CD4-positive, alpha-beta memory T cell (primary cell): Measurements from ENCODE around the gene C6orf89. TPM values are rescaled to one million over a fixed set of nuclear protein-coding genes. Genes with fewer than 3 reads are reported as not detected.
"Not testable (repeated sequence)": the region's sequence is repeated elsewhere in the genome, so short reads cannot be mapped to it uniquely, and the experiment has no call there.

Experiments used
- CTCF ChIA-PET: fragments of 350-600 bp; sonication (Branson Sonifier 250); formaldehyde crosslinking; loops from one replicate; lab custom pipeline; 2021; ENCODE audit warnings: inconsistent platforms; ENCODE audit not compliant: partially characterized antibody; lab: Charles Lee
- POLR2A ChIA-PET: fragments of 350-600 bp; sonication (Branson Sonifier 250); formaldehyde crosslinking; loops from one replicate; lab custom pipeline; 2021; ENCODE audit not compliant: partially characterized antibody; lab: Charles Lee
- DNase-seq, 5 donors: peaks; one replicate each; pipeline versions ENCODE4 v3.0.0 to v3.0.0-alpha.2; 2020 to 2022; ENCODE audit warnings: mixed read lengths in 1 of 5
- H3K27ac ChIP-seq: one replicate; pipeline ENCODE4 v1.7.0; 2013; ENCODE audit warnings: low read depth, low read length
- H3K27me3 ChIP-seq: 2 replicates; pipeline ENCODE4 v1.7.0; 2013; ENCODE audit warnings: mild to moderate bottlenecking, low read length, moderate library complexity; ENCODE audit not compliant: insufficient read depth
- H3K36me3 ChIP-seq: 2 replicates; pipeline ENCODE4 v1.7.0; 2013; ENCODE audit warnings: mild to moderate bottlenecking, low read length, moderate library complexity; ENCODE audit not compliant: insufficient read depth
- H3K4me1 ChIP-seq: 2 replicates; pipeline ENCODE4 v1.7.0; 2013; ENCODE audit warnings: mild to moderate bottlenecking, low read length, moderate library complexity; ENCODE audit not compliant: insufficient read depth
- H3K4me3 ChIP-seq, 2 donors: one replicate each; pipeline ENCODE4 v1.7.0; 2013; ENCODE audit warnings: low read length in 2 of 2, mild to moderate bottlenecking in 1 of 2
- H3K9me3 ChIP-seq, 2 donors: one replicate each; pipeline ENCODE4 v1.7.0; 2013; ENCODE audit warnings: low read length in 2 of 2, control low read depth in 1 of 2; ENCODE audit not compliant: control insufficient read depth in 1 of 2
- H3K27ac Mint-ChIP-seq, 7 donors: one replicate each; pipeline ENCODE4 v1.8.0; 2020 to 2021; ENCODE audit warnings: mixed read lengths in 7 of 7, mild to moderate bottlenecking in 6 of 7, inconsistent platforms in 3 of 7, moderate library complexity in 3 of 7
- H3K27me3 Mint-ChIP-seq, 2 donors: one replicate each; pipeline ENCODE4 v1.8.0; 2020 to 2021; ENCODE audit warnings: mixed read lengths in 2 of 2
- H3K36me3 Mint-ChIP-seq, 2 donors: one replicate each; pipeline ENCODE4 v1.8.0; 2020 to 2021; ENCODE audit warnings: mixed read lengths in 2 of 2, inconsistent platforms in 1 of 2, mild to moderate bottlenecking in 1 of 2
- H3K4me1 Mint-ChIP-seq, 4 donors: one replicate each; pipeline ENCODE4 v1.8.0; 2020 to 2021; ENCODE audit warnings: mixed read lengths in 4 of 4, mild to moderate bottlenecking in 1 of 4
- H3K4me3 Mint-ChIP-seq, 8 donors: one replicate each; pipeline ENCODE4 v1.8.0; 2020 to 2021; ENCODE audit warnings: mixed read lengths in 8 of 8, mild to moderate bottlenecking in 7 of 8, moderate library complexity in 6 of 8, inconsistent platforms in 3 of 8
- H3K9me3 Mint-ChIP-seq, 8 donors: one replicate each; pipeline ENCODE4 v1.8.0; 2020 to 2021; ENCODE audit warnings: mixed read lengths in 8 of 8, mild to moderate bottlenecking in 5 of 8, inconsistent platforms in 3 of 8, moderate library complexity in 1 of 8
- intact Hi-C: fragments of 100-400 bp; cut with micrococcal nuclease; formaldehyde crosslinking; loops from one replicate; pipeline ENCODE4 v1.15.1; 2023
- polyA plus RNA-seq, 2 donors: library from polyadenylated mRNA; unstranded; fragments of 300-500 nt; fragmentation: Illumina TruSeq; gene quantifications; one replicate each; pipeline ENCODE4 v1.2.3, GENCODE V29; 2021
- total RNA-seq, 2 experiments: library from RNA; stranded (reverse); gene quantifications; one replicate each; pipeline ENCODE4 v1.2.3, GENCODE V29; 2021

C6orf89 gene
- total and polyA plus RNA-seq, 4 experiments from 2014 or later, result 35.4 to 56.0 (median 52.9) TPM

DNA sequence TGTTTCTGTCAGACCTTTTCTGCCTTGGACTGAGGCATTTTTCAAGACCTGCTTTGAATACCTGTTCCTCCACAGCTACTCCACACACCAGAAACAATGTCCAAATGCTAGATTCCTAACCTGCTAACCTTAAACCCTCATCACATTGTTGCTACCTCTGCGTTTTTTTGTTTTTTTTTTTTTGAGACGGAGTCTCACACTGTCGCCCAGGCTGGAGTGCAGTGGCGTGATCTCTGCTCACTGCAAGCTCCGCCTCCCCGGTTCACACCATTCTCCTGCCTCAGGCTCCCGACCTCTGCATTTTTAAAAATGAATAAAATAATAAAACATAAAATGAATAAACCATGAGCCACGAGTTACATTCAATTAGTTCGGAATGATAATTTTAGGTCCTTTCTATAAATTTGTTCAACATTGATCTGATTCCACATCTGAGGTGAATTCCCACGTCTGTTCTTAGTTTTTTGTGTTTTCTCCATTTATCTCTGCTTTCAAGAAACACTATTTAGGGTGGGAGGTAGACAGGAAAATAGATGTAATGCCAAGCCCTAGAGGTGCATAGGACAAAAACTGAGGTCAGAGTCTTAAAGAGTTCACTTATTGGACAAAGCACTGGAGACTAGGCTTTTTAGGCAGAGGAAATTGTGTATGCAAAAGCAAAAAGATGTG is 1.3 kb downstream of the C6orf89 start:
- Mint-ChIP-seq H3K4me3 (peak overlapping the region; percentile 82 to 93 (median 90)), H3K36me3 (peaks cover 0 to 8% of the 10 kb centered on the region in 2 donors), H3K27me3 (no peaks in the 10 kb centered on the region), H3K9me3 (no peaks in the 10 kb centered on the region), H3K27ac (peak overlapping the region; percentile 22 to 96 (median 94)), H3K4me1 (peaks cover 26 to 51% (median 41%) of the 10 kb centered on the region in 4 donors)
- no peaks in the 10 kb centered on the region for H3K27me3 ChIP-seq
- no peak for DNase-seq
- intact Hi-C loops, result no loop called here
- peak overlapping the region in 1 of 2 donors; percentile 84 for H3K4me3 ChIP-seq
- H3K36me3 ChIP-seq, result peaks cover 3% of the 10 kb centered on the region
- H3K9me3 ChIP-seq, result no peaks in the 10 kb centered on the region
- no peak overlapping the region for H3K27ac ChIP-seq
- ChIA-PET CTCF (interaction anchor here (1.0 kb wide), 1 partner anchor 131 kb away, joined by 3 read pairs; no protein-coding TSS in a partner anchor), POLR2A (interaction anchor here (3.2 to 4.0 kb wide), 2 partner anchors 13 to 99 kb away, joined by 33 to 69 read pairs; partner anchors contain the start of genes MTCH1 and PPIL1)
- H3K4me1 ChIP-seq, result peaks cover 50% of the 10 kb centered on the region

- no peak for DNase-seq
- Histone ChIP-seq H3K4me3 (no peak overlapping the region), H3K36me3 (peaks cover 4% of the 10 kb centered on the region), H3K27me3 (no peaks in the 10 kb centered on the region), H3K9me3 (no peaks in the 10 kb centered on the region), H3K27ac (no peak overlapping the region), H3K4me1 (peaks cover 50% of the 10 kb centered on the region)
- intact Hi-C loops, result no loop called here
- Mint-ChIP-seq H3K9me3 (no peaks in the 10 kb centered on the region), H3K4me3 (no peak overlapping the region), H3K36me3 (peaks cover 0 to 14% of the 10 kb centered on the region in 2 donors), H3K27ac (peak overlapping the region in 5 of 7 donors; percentile 4 to 94 (median 29)), H3K4me1 (peaks cover 29 to 51% (median 41%) of the 10 kb centered on the region in 4 donors), H3K27me3 (no peaks in the 10 kb centered on the region)
- POLR2A ChIA-PET, result interaction anchor here (0.6 to 2.4 kb wide), 3 partner anchors 14 to 1041 kb away, joined by 3 to 9 read pairs (median 3); partner anchors contain the start of gene PPIL1
- CTCF ChIA-PET, result interaction anchor here (1.0 to 2.0 kb wide), 2 partner anchors 13 to 26 kb away, joined by 3 to 10 read pairs; partner anchors contain the start of gene PPIL1
Measured at GRCh38 chr6:36888115-36888643, 2.4 kb downstream of the C6orf89 start.

- H3K4me3 ChIP-seq, result no peak overlapping the region
- peaks cover 8% of the 10 kb centered on the region for H3K36me3 ChIP-seq
- POLR2A ChIA-PET, result interaction anchor here (1.1 to 2.4 kb wide), 2 partner anchors 15 to 90 kb away, joined by 3 to 9 read pairs; partner anchors contain the start of gene PPIL1
- Mint-ChIP-seq H3K4me1 (peaks cover 29 to 51% (median 41%) of the 10 kb centered on the region in 4 donors), H3K9me3 (no peaks in the 10 kb centered on the region), H3K27ac (peak overlapping the region; percentile 2 to 77 (median 25)), H3K27me3 (no peaks in the 10 kb centered on the region), H3K36me3 (peaks cover 0 to 14% of the 10 kb centered on the region in 2 donors), H3K4me3 (peak overlapping the region in 4 of 8 donors; percentile 3 to 13 (median 8))
- CTCF ChIA-PET, result interaction anchor here (0.8 to 2.1 kb wide), 5 partner anchors 14 to 321 kb away, joined by 3 to 10 read pairs (median 3); partner anchors contain the start of gene PPIL1
- H3K9me3 ChIP-seq, result no peaks in the 10 kb centered on the region
- no peak for DNase-seq
- H3K27ac ChIP-seq, result no peak overlapping the region
- intact Hi-C loops, result no loop called here
- no peaks in the 10 kb centered on the region for H3K27me3 ChIP-seq
- peaks cover 50% of the 10 kb centered on the region for H3K4me1 ChIP-seq
Measured at GRCh38 chr6:36888654-36889481, 3.1 kb downstream of the C6orf89 start.

GRCh38 chr6:36890112-36890663 is 4.4 kb downstream of the C6orf89 start:
- Mint-ChIP-seq H3K4me3 (peak overlapping the region in 1 of 8 donors; percentile 29), H3K36me3 (peaks cover 9 to 27% of the 10 kb centered on the region in 2 donors), H3K27me3 (no peaks in the 10 kb centered on the region), H3K9me3 (no peaks in the 10 kb centered on the region), H3K4me1 (peaks cover 32 to 53% (median 41%) of the 10 kb centered on the region in 4 donors), H3K27ac (peak overlapping the region in 2 of 7 donors; percentile 16 to 82)
- Histone ChIP-seq H3K27me3 (no peaks in the 10 kb centered on the region), H3K9me3 (no peaks in the 10 kb centered on the region), H3K36me3 (peaks cover 8% of the 10 kb centered on the region), H3K27ac (no peak overlapping the region), H3K4me1 (peaks cover 45% of the 10 kb centered on the region), H3K4me3 (no peak overlapping the region)
- POLR2A ChIA-PET, result interaction anchor here (0.7 to 2.4 kb wide), 2 partner anchors 16 to 543 kb away, joined by 3 to 9 read pairs; partner anchors contain the start of genes CMTR1 and PPIL1
- intact Hi-C loops, result no loop called here
- DNase-seq, result no peak
- CTCF ChIA-PET, result interaction anchor here (0.8 to 2.1 kb wide), 5 partner anchors 15 to 320 kb away, joined by 3 to 10 read pairs (median 3); no protein-coding TSS in a partner anchor

DNA sequence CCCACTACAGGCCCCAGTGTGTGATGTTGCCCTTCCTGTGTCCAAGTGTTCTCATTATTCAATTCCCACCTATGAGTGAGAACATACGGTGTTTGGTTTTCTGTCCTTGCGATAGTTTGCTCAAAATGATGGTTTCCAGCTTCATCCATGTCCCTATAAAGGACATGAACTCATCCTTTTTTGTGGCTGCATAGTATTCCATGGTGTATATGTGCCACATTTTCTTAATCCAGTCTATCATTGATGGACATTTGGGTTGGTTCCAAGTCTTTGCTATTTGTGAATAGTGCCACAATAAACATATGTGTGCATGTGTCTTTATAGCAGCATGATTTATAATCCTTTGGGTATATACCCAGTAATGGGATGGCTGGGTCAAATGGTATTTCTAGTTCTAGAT is 5.4 kb downstream of the C6orf89 start:
- H3K4me3 ChIP-seq, H3K9me3 Mint-ChIP-seq, H3K27me3 Mint-ChIP-seq, H3K27me3 ChIP-seq, H3K4me3 Mint-ChIP-seq, H3K9me3 ChIP-seq, intact Hi-C loops, H3K36me3 ChIP-seq, DNase-seq, H3K27ac ChIP-seq: not testable (repeated sequence)
- H3K4me1 Mint-ChIP-seq, result peaks cover 34 to 44% (median 39%) of the 10 kb centered on the region in 4 donors
- H3K27ac Mint-ChIP-seq, result peak overlapping the region in 1 of 7 donors; percentile 24
- ChIA-PET POLR2A (interaction anchor here (0.7 kb wide), 1 partner anchor 95 kb away, joined by 3 read pairs; the partner anchor contains the start of gene MTCH1), CTCF (interaction anchor here (1.2 to 1.3 kb wide), 2 partner anchors 127 to 319 kb away, joined by 4 read pairs; no protein-coding TSS in a partner anchor)
- H3K4me1 ChIP-seq, result peaks cover 39% of the 10 kb centered on the region
- peaks cover 17 to 32% of the 10 kb centered on the region in 2 donors for H3K36me3 Mint-ChIP-seq
